IMR-90 (cell line): ENCODE measurements around the gene IMPG2. TPM values are rescaled to one million over a fixed set of nuclear protein-coding genes. Genes with fewer than 3 reads are reported as not detected.

Experiments
- ATAC-seq: fragments of 200-7000 bp; cut with Tn5 transposase; 2 replicates; pipeline ENCODE4 v1.9.1; 2020; ENCODE audit warnings: low read depth, mild to moderate bottlenecking, moderate library complexity
- BruUV-seq: library from RNA; stranded (reverse); fragments of 400-500 nt; replicated peaks from 2 replicates; lab custom pipeline; 2021; lab: Mats Ljungman, UMichigan
- CTCF ChIA-PET: fragments of 300-600 bp; formaldehyde crosslinking; extraction: SDS; loops from one replicate; lab custom pipeline; 2021; ENCODE audit warnings: antibody characterized with exemption; lab: Yijun Ruan, JAX
- POLR2A ChIA-PET: fragments of 300-600 bp; sonication (Branson Sonifier 250); formaldehyde crosslinking; loops from one replicate; lab custom pipeline; 2022; ENCODE audit warnings: antibody characterized with exemption; ENCODE audit not compliant: unreplicated experiment; lab: Charles Lee
- DNase-seq: peaks from one replicate; pipeline ENCODE4 v3.0.0; 2013
- H2AFZ ChIP-seq: replicated peaks from 2 replicates; pipeline ENCODE3; 2013; ENCODE audit warnings: low read length, mild to moderate bottlenecking; ENCODE audit not compliant: poor library complexity
- H2AK5ac ChIP-seq: 2 replicates; pipeline ENCODE4 v1.6.1; 2013; ENCODE audit warnings: low read depth, low read length, inconsistent platforms
- H2AK9ac ChIP-seq: replicated peaks from 2 replicates; pipeline ENCODE3; 2013; ENCODE audit warnings: mild to moderate bottlenecking, low read depth, low read length, moderate library complexity; ENCODE audit not compliant: poor library complexity
- H2BK120ac ChIP-seq: 2 replicates; pipeline ENCODE4 v1.6.1; 2013; ENCODE audit warnings: low read depth, low read length, inconsistent platforms
- H2BK15ac ChIP-seq: 3 replicates; pipeline ENCODE4 v1.6.1; 2013; ENCODE audit warnings: low read depth, low read length, inconsistent platforms
- H2BK20ac ChIP-seq: 2 replicates; pipeline ENCODE4 v1.6.1; 2013; ENCODE audit warnings: low read depth, mild to moderate bottlenecking, inconsistent platforms, low read length, moderate library complexity
- H2BK5ac ChIP-seq: 2 replicates; pipeline ENCODE4 v1.6.1; 2013; ENCODE audit warnings: mild to moderate bottlenecking, low read depth, low read length, inconsistent platforms; ENCODE audit not compliant: poor library complexity, severe bottlenecking
- H3K14ac ChIP-seq: replicated peaks from 2 replicates; pipeline ENCODE4 v1.6.1; 2013; ENCODE audit warnings: low read depth, low read length, inconsistent platforms
- H3K18ac ChIP-seq: 2 replicates; pipeline ENCODE4 v1.6.1; 2013; ENCODE audit warnings: low read depth, low read length, control low read depth
- H3K23ac ChIP-seq: 2 replicates; pipeline ENCODE4 v1.6.1; 2013; ENCODE audit warnings: low read depth, low read length, inconsistent platforms
- H3K27ac ChIP-seq: 2 replicates; pipeline ENCODE4 v1.5.1; 2013; ENCODE audit warnings: mild to moderate bottlenecking, control low read depth, low read length; ENCODE audit not compliant: insufficient read depth
- H3K27me3 ChIP-seq: 2 replicates; pipeline ENCODE4 v1.6.1; 2013; ENCODE audit warnings: low read length; ENCODE audit not compliant: control insufficient read depth, insufficient read depth
- H3K36me3 ChIP-seq: 2 replicates; pipeline ENCODE4 v1.6.1; 2013; ENCODE audit warnings: low read length, mixed read lengths; ENCODE audit not compliant: control insufficient read depth, insufficient read depth
- H3K4ac ChIP-seq: 2 replicates; pipeline ENCODE4 v1.6.1; 2013; ENCODE audit warnings: low read depth, low read length, inconsistent platforms
- H3K4me1 ChIP-seq: 2 replicates; pipeline ENCODE4 v1.6.1; 2013; ENCODE audit warnings: low read length, mixed read lengths; ENCODE audit not compliant: control insufficient read depth, insufficient read depth
- H3K4me2 ChIP-seq: 2 replicates; pipeline ENCODE4 v1.6.1; 2013; ENCODE audit warnings: low read depth, mild to moderate bottlenecking, control low read depth, low read length, moderate library complexity
- H3K4me3 ChIP-seq: 2 replicates; pipeline ENCODE4 v1.5.1; 2013; ENCODE audit warnings: low read depth, mild to moderate bottlenecking, control low read depth, low read length, moderate library complexity; ENCODE audit not compliant: insufficient read depth
- H3K56ac ChIP-seq: 2 replicates; pipeline ENCODE4 v1.6.1; 2013; ENCODE audit warnings: low read length, inconsistent platforms; ENCODE audit not compliant: insufficient read depth; ENCODE audit errors: extremely low read depth
- H3K79me1 ChIP-seq, 2 experiments: 2 replicates each; pipeline ENCODE4 v1.6.1; 2013; ENCODE audit warnings: low read length in 2 of 2, inconsistent platforms in 1 of 2, low read depth in 1 of 2
- H3K9ac ChIP-seq: 2 replicates; pipeline ENCODE4 v1.6.1; 2013; ENCODE audit warnings: low read depth, low read length, control low read depth
- H3K9me1 ChIP-seq: 2 replicates; pipeline ENCODE4 v1.6.1; 2013; ENCODE audit warnings: low read length, inconsistent platforms; ENCODE audit not compliant: insufficient read depth
- H3K9me3 ChIP-seq: 2 replicates; pipeline ENCODE4 v1.6.1; 2013; ENCODE audit warnings: low read length; ENCODE audit not compliant: control insufficient read depth, insufficient read depth
- H4K20me1 ChIP-seq: 2 replicates; pipeline ENCODE4 v1.6.1; 2013; ENCODE audit warnings: low read length, inconsistent platforms; ENCODE audit not compliant: insufficient read depth
- H4K5ac ChIP-seq: 2 replicates; pipeline ENCODE4 v1.6.1; 2013; ENCODE audit warnings: mild to moderate bottlenecking, low read depth, low read length, control low read depth
- H4K8ac ChIP-seq, 2 experiments: 2 replicates each; pipeline ENCODE4 v1.6.1; 2013; ENCODE audit warnings: low read depth in 2 of 2, low read length in 2 of 2, control low read depth in 1 of 2, inconsistent platforms in 1 of 2
- H4K91ac ChIP-seq: 2 replicates; pipeline ENCODE4 v1.6.1; 2013; ENCODE audit warnings: low read depth, low read length, inconsistent platforms; ENCODE audit not compliant: insufficient read depth
- BHLHE40 ChIP-seq: fragments of 150-350 bp; IDR thresholded peaks from 2 replicates; pipeline ENCODE4 v1.6.1; 2016; ENCODE audit warnings: mild to moderate bottlenecking, low read depth, low read length
- CHD1 ChIP-seq: IDR thresholded peaks from 2 replicates; pipeline ENCODE4 v1.6.1; 2012; ENCODE audit warnings: low read depth, low read length, improper control_type of control experiment
- ELK1 ChIP-seq: fragments of 150-350 bp; IDR thresholded peaks from 2 replicates; pipeline ENCODE4 v1.6.1; 2016; ENCODE audit warnings: low read depth, mild to moderate bottlenecking, low read length, moderate library complexity, borderline replicate concordance
- USF2 ChIP-seq: fragments of 150-350 bp; IDR thresholded peaks from 2 replicates; pipeline ENCODE4 v1.6.1; 2017; ENCODE audit warnings: mild to moderate bottlenecking, antibody characterized with exemption, low read length, low read depth
- WGBS, 2 experiments: methylation state at CpG; one replicate each; pipeline versions ENCODE4 v1.1.5 to v1.1.7; 2013; ENCODE audit warnings: missing lambda C conversion rate in 2 of 2; ENCODE audit not compliant: insufficient read length in 1 of 2; ENCODE audit errors: extremely low coverage in 2 of 2; 5-methylcytosine and 5-hydroxymethylcytosine counted together
- dilution Hi-C: fragments of 300-500 bp; cut with HindIII; formaldehyde crosslinking; loops from one replicate; pipeline ENCODE4 v1.14.3; 2018; ENCODE audit warnings: low sequenced_read_pairs; ENCODE audit not compliant: unreplicated experiment
- in situ Hi-C: fragments of 300-500 bp; cut with MboI; formaldehyde crosslinking; loops from 3 replicates; pipeline ENCODE4 v1.14.3; 2019; ENCODE audit warnings: low sequenced_read_pairs, inconsistent platforms, mixed read lengths
- intact Hi-C: fragments of 100-400 bp; cut with micrococcal nuclease; formaldehyde crosslinking; loops from 2 replicates; pipeline ENCODE4 v1.10.0; 2022
- polyA plus RNA-seq, 3 experiments: library from polyadenylated mRNA; depleted of rRNA; stranded (reverse); fragments of >200 nt; gene quantifications; 2 replicates each; pipeline ENCODE4 v1.2.3, GENCODE V29; 2012; ENCODE audit warnings: low replicate concordance in 1 of 3
- total RNA-seq: library from RNA; depleted of rRNA; stranded (reverse); fragments of >200 nt; gene quantifications from 2 replicates; pipeline ENCODE4 v1.2.3, GENCODE V29; 2012

Gene IMPG2
- total and polyA plus RNA-seq, 2 of the 4 experiments (the other 2 are of a cell fraction), result 0.10 to 0.18 TPM

- intact Hi-C loops, result no loop called here
- Histone ChIP-seq H4K5ac (no peak overlapping the region), H4K91ac (no peak overlapping the region), H2AK9ac (no peak overlapping the region), H2BK20ac (no peak overlapping the region), H3K27ac (no peak overlapping the region), H3K27me3 (peaks cover 2% of the 10 kb centered on the region; the same call in 1 of the 2 replicates), H3K36me3 (no peaks in the 10 kb centered on the region), H3K4ac (no peak overlapping the region), H2BK15ac (no peak overlapping the region), H3K4me2 (no peak overlapping the region), H2AFZ (no peak overlapping the region), H3K9ac (no peak overlapping the region), H2AK5ac (no peak overlapping the region), H4K20me1 (no peaks in the 10 kb centered on the region), H3K9me3 (no peaks in the 10 kb centered on the region), H2BK5ac (no peak overlapping the region), H4K8ac (no peak overlapping the region), H3K18ac (no peak overlapping the region), H3K79me1 (no peaks in the 10 kb centered on the region), H3K14ac (no peak overlapping the region), H3K56ac (no peak overlapping the region), H2BK120ac (no peak overlapping the region), H3K4me3 (no peak overlapping the region), H3K23ac (no peak overlapping the region), H3K9me1 (no peaks in the 10 kb centered on the region), H3K4me1 (no peaks in the 10 kb centered on the region)
- TF ChIP-seq BHLHE40 (no peak), ELK1 (no peak), CHD1 (no peak), USF2 (no peak)
- ChIA-PET CTCF (interaction anchor here (0.6 kb wide), 2 partner anchors 11 to 179 kb away, joined by 3 read pairs; no protein-coding TSS in a partner anchor), POLR2A (no interaction called here)
- no TSS peak for BruUV-seq
- in situ Hi-C loops, result loop anchor here (10.0 kb wide), 1 partner anchor 468 kb away; no protein-coding TSS in a partner anchor
- dilution Hi-C loops, result no loop called here
- DNase-seq (no peak), ATAC-seq (no peak)
- no CpG with 5 or more reads among the region's 1 CpG for WGBS, 2 experiments
These were observed 117.7 kb downstream of the IMPG2 start for GRCh38 chr3:101202640-101203039.
